SU-DHL-6 (cell line): ENCODE measurements around the gene COA8.

Experiments used
- EZH2phosphoT487 ChIP-seq: fragments of 200-600 bp; sonication (generic), shearing (Covaris generic); conservative IDR thresholded peaks from 2 replicates; pipeline ENCODE4 v1.6.1; 2018; ENCODE audit warnings: mild to moderate bottlenecking, antibody characterized with exemption, low read length, moderate library complexity, mixed read lengths
- TF ChIP-seq, protein P1 (sequence below): fragments of 200-600 bp; sonication (generic); IDR thresholded peaks from one replicate; pipeline ENCODE4 v1.5.1; 2017; ENCODE audit warnings: antibody characterized with exemption, mild to moderate bottlenecking, low read length, moderate library complexity; ENCODE audit not compliant: insufficient read depth, poor library complexity, severe bottlenecking

- TF ChIP-seq, protein P1, sequence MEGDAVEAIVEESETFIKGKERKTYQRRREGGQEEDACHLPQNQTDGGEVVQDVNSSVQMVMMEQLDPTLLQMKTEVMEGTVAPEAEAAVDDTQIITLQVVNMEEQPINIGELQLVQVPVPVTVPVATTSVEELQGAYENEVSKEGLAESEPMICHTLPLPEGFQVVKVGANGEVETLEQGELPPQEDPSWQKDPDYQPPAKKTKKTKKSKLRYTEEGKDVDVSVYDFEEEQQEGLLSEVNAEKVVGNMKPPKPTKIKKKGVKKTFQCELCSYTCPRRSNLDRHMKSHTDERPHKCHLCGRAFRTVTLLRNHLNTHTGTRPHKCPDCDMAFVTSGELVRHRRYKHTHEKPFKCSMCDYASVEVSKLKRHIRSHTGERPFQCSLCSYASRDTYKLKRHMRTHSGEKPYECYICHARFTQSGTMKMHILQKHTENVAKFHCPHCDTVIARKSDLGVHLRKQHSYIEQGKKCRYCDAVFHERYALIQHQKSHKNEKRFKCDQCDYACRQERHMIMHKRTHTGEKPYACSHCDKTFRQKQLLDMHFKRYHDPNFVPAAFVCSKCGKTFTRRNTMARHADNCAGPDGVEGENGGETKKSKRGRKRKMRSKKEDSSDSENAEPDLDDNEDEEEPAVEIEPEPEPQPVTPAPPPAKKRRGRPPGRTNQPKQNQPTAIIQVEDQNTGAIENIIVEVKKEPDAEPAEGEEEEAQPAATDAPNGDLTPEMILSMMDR = no peak
- no peak for TF ChIP-seq EZH2phosphoT487
Measured at GRCh38 chr14:103535081-103535890, 27.5 kb upstream of the COA8 start.
